CD4-positive, alpha-beta memory T cell (primary cell): ENCODE data around the gene PREX1. TPM values are rescaled to one million over a fixed set of nuclear protein-coding genes. Genes with fewer than 3 reads are reported as not detected.

Source experiments
- CTCF ChIA-PET: fragments of 350-600 bp; sonication (Branson Sonifier 250); formaldehyde crosslinking; loops from one replicate; lab custom pipeline; 2021; ENCODE audit warnings: inconsistent platforms; ENCODE audit not compliant: partially characterized antibody; lab: Charles Lee
- POLR2A ChIA-PET: fragments of 350-600 bp; sonication (Branson Sonifier 250); formaldehyde crosslinking; loops from one replicate; lab custom pipeline; 2021; ENCODE audit not compliant: partially characterized antibody; lab: Charles Lee
- DNase-seq, 5 donors: peaks; one replicate each; pipeline versions ENCODE4 v3.0.0 to v3.0.0-alpha.2; 2020 to 2022; ENCODE audit warnings: mixed read lengths in 1 of 5
- H3K27ac ChIP-seq: one replicate; pipeline ENCODE4 v1.7.0; 2013; ENCODE audit warnings: low read depth, low read length
- H3K27me3 ChIP-seq: 2 replicates; pipeline ENCODE4 v1.7.0; 2013; ENCODE audit warnings: mild to moderate bottlenecking, low read length, moderate library complexity; ENCODE audit not compliant: insufficient read depth
- H3K36me3 ChIP-seq: 2 replicates; pipeline ENCODE4 v1.7.0; 2013; ENCODE audit warnings: mild to moderate bottlenecking, low read length, moderate library complexity; ENCODE audit not compliant: insufficient read depth
- H3K4me1 ChIP-seq: 2 replicates; pipeline ENCODE4 v1.7.0; 2013; ENCODE audit warnings: mild to moderate bottlenecking, low read length, moderate library complexity; ENCODE audit not compliant: insufficient read depth
- H3K4me3 ChIP-seq, 2 donors: one replicate each; pipeline ENCODE4 v1.7.0; 2013; ENCODE audit warnings: low read length in 2 of 2, mild to moderate bottlenecking in 1 of 2
- H3K9me3 ChIP-seq, 2 donors: one replicate each; pipeline ENCODE4 v1.7.0; 2013; ENCODE audit warnings: low read length in 2 of 2, control low read depth in 1 of 2; ENCODE audit not compliant: control insufficient read depth in 1 of 2
- H3K27ac Mint-ChIP-seq, 7 donors: one replicate each; pipeline ENCODE4 v1.8.0; 2020 to 2021; ENCODE audit warnings: mixed read lengths in 7 of 7, mild to moderate bottlenecking in 6 of 7, inconsistent platforms in 3 of 7, moderate library complexity in 3 of 7
- H3K27me3 Mint-ChIP-seq, 2 donors: one replicate each; pipeline ENCODE4 v1.8.0; 2020 to 2021; ENCODE audit warnings: mixed read lengths in 2 of 2
- H3K36me3 Mint-ChIP-seq, 2 donors: one replicate each; pipeline ENCODE4 v1.8.0; 2020 to 2021; ENCODE audit warnings: mixed read lengths in 2 of 2, inconsistent platforms in 1 of 2, mild to moderate bottlenecking in 1 of 2
- H3K4me1 Mint-ChIP-seq, 4 donors: one replicate each; pipeline ENCODE4 v1.8.0; 2020 to 2021; ENCODE audit warnings: mixed read lengths in 4 of 4, mild to moderate bottlenecking in 1 of 4
- H3K4me3 Mint-ChIP-seq, 8 donors: one replicate each; pipeline ENCODE4 v1.8.0; 2020 to 2021; ENCODE audit warnings: mixed read lengths in 8 of 8, mild to moderate bottlenecking in 7 of 8, moderate library complexity in 6 of 8, inconsistent platforms in 3 of 8
- H3K9me3 Mint-ChIP-seq, 8 donors: one replicate each; pipeline ENCODE4 v1.8.0; 2020 to 2021; ENCODE audit warnings: mixed read lengths in 8 of 8, mild to moderate bottlenecking in 5 of 8, inconsistent platforms in 3 of 8, moderate library complexity in 1 of 8
- intact Hi-C: fragments of 100-400 bp; cut with micrococcal nuclease; formaldehyde crosslinking; loops from one replicate; pipeline ENCODE4 v1.15.1; 2023
- polyA plus RNA-seq, 2 donors: library from polyadenylated mRNA; unstranded; fragments of 300-500 nt; fragmentation: Illumina TruSeq; gene quantifications; one replicate each; pipeline ENCODE4 v1.2.3, GENCODE V29; 2021
- total RNA-seq, 2 experiments: library from RNA; stranded (reverse); gene quantifications; one replicate each; pipeline ENCODE4 v1.2.3, GENCODE V29; 2021

PREX1 gene
- total and polyA plus RNA-seq, 4 experiments from 2014 or later: 10.6 to 165 (median 122) TPM

DNA sequence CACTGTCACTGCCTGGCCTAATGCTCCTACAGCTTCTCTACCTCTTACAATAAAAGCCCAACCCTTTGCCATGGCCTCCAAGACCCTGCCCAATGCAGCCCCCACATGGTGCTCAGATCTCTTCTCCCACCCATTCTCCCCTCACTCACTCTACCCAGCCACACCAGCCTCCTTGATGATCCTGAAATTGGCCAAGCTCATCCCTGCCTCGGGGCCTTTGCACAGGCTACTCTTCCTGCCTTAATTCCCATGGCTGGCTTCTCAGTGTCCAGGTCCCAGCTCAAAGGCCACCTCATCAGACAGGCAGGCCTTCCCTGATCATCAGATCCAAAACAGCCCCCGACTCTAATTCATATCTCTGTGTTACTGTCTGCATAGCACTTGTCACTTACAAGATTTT, 25.6 kb downstream of the PREX1 start:
- no peak overlapping the region for H3K27ac ChIP-seq
- ChIA-PET POLR2A (interaction anchor here (0.7 to 2.4 kb wide), 4 partner anchors 9 to 25 kb away, joined by 3 to 7 read pairs (median 3); no protein-coding TSS in a partner anchor), CTCF (no interaction called here)
- peaks cover 38 to 50% of the 10 kb centered on the region in 2 donors for H3K36me3 Mint-ChIP-seq
- peaks cover 70 to 99% (median 84%) of the 10 kb centered on the region in 4 donors for H3K4me1 Mint-ChIP-seq
- H3K4me1 ChIP-seq: peaks cover 96% of the 10 kb centered on the region
- no peaks in the 10 kb centered on the region for H3K27me3 ChIP-seq
- H3K9me3 Mint-ChIP-seq: peaks cover 0 to 5% (median 0%) of the 10 kb centered on the region in 8 donors
- peaks cover 0 to 2% of the 10 kb centered on the region in 2 donors for H3K9me3 ChIP-seq
- intact Hi-C loops: no loop called here
- H3K4me3 Mint-ChIP-seq: peak overlapping the region in 6 of 8 donors; percentile 13 to 78 (median 36)
- H3K27ac Mint-ChIP-seq: peak overlapping the region; percentile 8 to 90 (median 76)
- H3K4me3 ChIP-seq: no peak overlapping the region
- no peaks in the 10 kb centered on the region for H3K27me3 Mint-ChIP-seq
- DNase-seq: no peak
- peaks cover 15% of the 10 kb centered on the region for H3K36me3 ChIP-seq

DNA sequence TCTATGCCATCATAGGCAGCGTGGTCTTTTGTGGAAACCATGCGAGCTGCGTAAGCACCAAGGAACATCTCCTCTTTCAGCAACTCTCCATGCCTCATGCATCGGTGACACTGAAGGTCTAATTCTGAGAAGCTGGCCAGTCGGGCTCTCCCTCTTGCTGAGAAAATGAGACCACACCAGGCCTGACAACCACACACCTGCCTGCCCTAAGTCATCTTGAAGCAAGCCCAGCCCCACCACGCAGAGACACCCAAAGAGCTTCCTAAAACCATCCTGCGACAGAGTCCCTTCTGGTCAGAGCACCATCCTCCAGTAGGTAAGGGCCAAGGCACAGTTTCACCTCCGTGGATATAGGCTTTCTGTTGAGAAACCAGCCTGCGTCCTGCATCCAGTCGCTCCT, 26.6 kb downstream of the PREX1 start:
- POLR2A ChIA-PET: interaction anchor here (0.8 to 2.4 kb wide), 4 partner anchors 11 to 27 kb away, joined by 3 to 7 read pairs (median 4); no protein-coding TSS in a partner anchor

DNA sequence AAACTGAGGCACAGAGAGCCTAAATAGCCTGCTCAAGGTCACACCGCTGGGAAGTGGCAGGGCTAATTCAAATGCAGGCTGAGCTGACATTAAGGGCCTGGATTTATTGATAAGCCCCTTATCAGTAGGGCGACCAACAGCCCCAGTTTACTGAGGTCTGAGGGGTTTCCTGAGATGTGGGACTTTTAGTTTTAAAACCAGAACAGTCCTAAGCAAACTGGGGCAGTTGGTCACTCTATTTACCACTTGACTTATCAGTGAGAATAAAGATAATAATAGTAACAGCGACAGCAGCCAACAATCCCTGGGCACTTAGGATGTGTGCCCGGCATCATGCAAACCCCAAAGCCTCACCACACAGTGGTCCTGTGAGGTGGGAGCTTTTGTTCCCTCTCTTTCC, 27.6 kb downstream of the PREX1 start:
- Mint-ChIP-seq H3K4me3 (peak overlapping the region in 3 of 8 donors; percentile 17 to 34 (median 20)), H3K9me3 (peaks cover 0 to 2% (median 0%) of the 10 kb centered on the region in 8 donors), H3K27me3 (no peaks in the 10 kb centered on the region), H3K36me3 (peaks cover 25 to 45% of the 10 kb centered on the region in 2 donors), H3K4me1 (peaks cover 67 to 94% (median 82%) of the 10 kb centered on the region in 4 donors), H3K27ac (peak overlapping the region in 6 of 7 donors; percentile 50 to 89 (median 68))
- H3K27me3 ChIP-seq: no peaks in the 10 kb centered on the region
- no peaks in the 10 kb centered on the region for H3K9me3 ChIP-seq
- DNase-seq: no peak
- H3K36me3 ChIP-seq: peaks cover 9% of the 10 kb centered on the region
- H3K4me1 ChIP-seq: peaks cover 97% of the 10 kb centered on the region
- POLR2A ChIA-PET: interaction anchor here (2.4 kb wide), 1 partner anchor 27 kb away, joined by 7 read pairs; no protein-coding TSS in a partner anchor
- no peak overlapping the region for H3K27ac ChIP-seq
- H3K4me3 ChIP-seq: no peak overlapping the region
- intact Hi-C loops: no loop called here
- CTCF ChIA-PET: interaction anchor here (1.2 to 2.1 kb wide), 3 partner anchors 26 to 143 kb away, joined by 3 to 8 read pairs (median 3); no protein-coding TSS in a partner anchor

More for the DNA sequence above, 26.6 kb downstream of the PREX1 start:
- peaks cover 28 to 41% of the 10 kb centered on the region in 2 donors for H3K36me3 Mint-ChIP-seq
- no peaks in the 10 kb centered on the region for H3K27me3 Mint-ChIP-seq
- Histone ChIP-seq H3K27me3 (no peaks in the 10 kb centered on the region), H3K27ac (no peak overlapping the region), H3K36me3 (peaks cover 9% of the 10 kb centered on the region), H3K4me3 (no peak overlapping the region), H3K9me3 (no peaks in the 10 kb centered on the region), H3K4me1 (peaks cover 97% of the 10 kb centered on the region)
- peaks cover 65 to 94% (median 79%) of the 10 kb centered on the region in 4 donors for H3K4me1 Mint-ChIP-seq
- intact Hi-C loops: no loop called here
- no peak for DNase-seq
- H3K4me3 Mint-ChIP-seq: peak overlapping the region in 3 of 8 donors; percentile 51 to 75 (median 59)
- CTCF ChIA-PET: interaction anchor here (1.2 to 2.1 kb wide), 3 partner anchors 25 to 144 kb away, joined by 3 to 8 read pairs (median 3); no protein-coding TSS in a partner anchor
- peak overlapping the region in 6 of 7 donors; percentile 41 to 89 (median 74) for H3K27ac Mint-ChIP-seq
- peaks cover 0 to 1% (median 0%) of the 10 kb centered on the region in 8 donors for H3K9me3 Mint-ChIP-seq

DNA sequence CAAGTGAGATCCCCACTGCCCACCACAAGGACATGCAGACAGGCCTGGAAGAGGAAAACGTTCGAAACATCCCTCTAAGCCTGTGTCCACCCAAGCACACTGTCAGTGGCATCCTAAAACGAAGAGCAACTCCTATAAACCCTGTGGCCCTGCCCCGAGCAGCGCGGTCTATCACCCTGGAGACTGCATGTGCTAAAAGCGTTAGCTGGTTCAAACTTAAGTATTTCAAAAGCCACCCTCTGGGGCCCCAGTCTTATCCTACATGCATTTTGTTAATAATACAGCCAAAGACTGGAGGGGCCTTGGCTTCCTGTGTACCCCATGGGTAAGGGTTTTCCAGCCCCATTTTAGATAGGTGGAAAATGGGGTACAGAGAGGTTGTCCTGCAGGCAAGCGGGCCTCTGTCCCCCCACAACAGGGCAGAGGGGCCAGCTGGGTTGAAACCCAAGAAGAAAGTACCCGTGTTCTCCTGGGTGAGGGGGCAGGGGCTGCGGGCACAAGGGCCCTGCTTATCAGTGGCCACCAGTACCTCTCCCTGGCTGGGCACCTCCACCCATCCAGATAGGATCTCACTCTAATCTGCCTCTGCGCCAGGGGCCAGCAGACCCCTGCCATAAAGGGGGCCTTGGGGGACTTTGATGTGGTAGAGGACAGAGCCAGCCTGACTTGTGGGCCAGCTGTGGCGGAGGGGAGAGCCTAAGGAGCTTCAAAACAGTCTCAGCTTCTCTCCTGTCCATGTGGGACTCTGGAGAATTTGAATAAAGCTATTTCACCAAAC, 28.3 kb downstream of the PREX1 start:
- ChIA-PET CTCF (interaction anchor here (1.4 to 2.1 kb wide), 2 partner anchors 27 to 142 kb away, joined by 3 to 8 read pairs; no protein-coding TSS in a partner anchor), POLR2A (no interaction called here)
- Histone ChIP-seq H3K27ac (no peak overlapping the region), H3K4me1 (peaks cover 98% of the 10 kb centered on the region), H3K27me3 (no peaks in the 10 kb centered on the region), H3K4me3 (no peak overlapping the region), H3K36me3 (peaks cover 8% of the 10 kb centered on the region), H3K9me3 (no peaks in the 10 kb centered on the region)
- H3K36me3 Mint-ChIP-seq: peaks cover 19 to 42% of the 10 kb centered on the region in 2 donors
- DNase-seq: no peak
- H3K9me3 Mint-ChIP-seq: peaks cover 0 to 2% (median 0%) of the 10 kb centered on the region in 8 donors
- peak overlapping the region; percentile 50 to 89 (median 82) for H3K27ac Mint-ChIP-seq
- H3K4me3 Mint-ChIP-seq: peak overlapping the region in 5 of 8 donors; percentile 10 to 35 (median 22)
- H3K27me3 Mint-ChIP-seq: no peaks in the 10 kb centered on the region
- H3K4me1 Mint-ChIP-seq: peaks cover 66 to 94% (median 81%) of the 10 kb centered on the region in 4 donors
- intact Hi-C loops: no loop called here

DNA sequence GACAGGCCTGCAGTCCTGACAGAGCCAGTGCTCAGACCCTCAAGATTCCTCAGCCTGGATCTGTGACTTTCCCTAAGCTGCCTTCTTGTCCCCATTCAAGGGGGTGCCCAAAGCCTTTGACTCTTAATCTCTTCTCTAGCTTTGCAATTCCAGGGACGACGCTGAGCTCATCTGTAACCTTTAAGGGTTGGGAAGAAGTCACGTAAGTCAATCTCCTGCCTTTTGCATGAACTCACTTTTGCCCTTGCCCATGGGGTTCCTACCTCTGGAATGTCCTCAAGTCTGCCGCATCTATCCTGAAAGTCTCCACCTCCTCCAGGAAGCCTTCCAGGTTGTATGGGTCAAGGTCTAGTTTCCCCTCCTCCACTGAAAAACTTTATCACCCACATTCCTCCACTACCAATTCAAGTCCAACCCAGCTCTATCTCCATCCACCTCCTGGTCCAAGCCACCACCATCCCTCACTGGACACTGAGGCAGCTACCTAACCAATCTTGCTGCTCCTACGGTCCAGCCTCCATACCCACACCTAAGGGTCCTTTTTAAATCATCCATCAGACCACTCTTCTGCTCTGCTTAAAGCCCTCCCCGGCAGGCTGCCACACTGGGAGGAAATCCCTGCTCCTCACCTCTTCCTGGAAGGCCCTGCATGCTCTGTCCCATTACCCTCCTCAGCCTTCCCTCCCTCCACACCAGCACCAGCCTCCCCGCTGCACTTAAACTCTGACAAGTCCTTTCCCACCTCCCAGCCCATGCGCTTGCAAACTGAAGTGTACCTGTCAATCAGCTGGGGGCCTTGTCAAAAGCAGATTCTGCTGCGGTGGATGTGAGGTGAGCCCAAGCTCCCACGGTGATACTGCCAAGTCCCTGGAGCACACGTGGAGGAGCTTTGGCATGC, 29.7 kb downstream of the PREX1 start:
- H3K27me3 ChIP-seq: no peaks in the 10 kb centered on the region
- POLR2A ChIA-PET: interaction anchor here (0.6 to 2.4 kb wide), 8 partner anchors 9 to 38 kb away, joined by 3 to 8 read pairs (median 4); partner anchors contain the start of gene PREX1
- H3K9me3 ChIP-seq: no peaks in the 10 kb centered on the region
- H3K4me3 ChIP-seq: no peak overlapping the region
- intact Hi-C loops: no loop called here
- no peaks in the 10 kb centered on the region for H3K36me3 ChIP-seq
- CTCF ChIA-PET: no interaction called here
- H3K4me1 ChIP-seq: peaks cover 91% of the 10 kb centered on the region
- H3K4me1 Mint-ChIP-seq: peaks cover 58 to 94% (median 80%) of the 10 kb centered on the region in 4 donors
- H3K27ac Mint-ChIP-seq: peak overlapping the region; percentile 42 to 89 (median 80)
- peaks cover 0 to 2% (median 0%) of the 10 kb centered on the region in 8 donors for H3K9me3 Mint-ChIP-seq
- H3K4me3 Mint-ChIP-seq: peak overlapping the region in 6 of 8 donors; percentile 9 to 78 (median 60)
- no peak for DNase-seq
- no peaks in the 10 kb centered on the region for H3K27me3 Mint-ChIP-seq
- H3K27ac ChIP-seq: no peak overlapping the region
- peaks cover 12 to 35% of the 10 kb centered on the region in 2 donors for H3K36me3 Mint-ChIP-seq

DNA sequence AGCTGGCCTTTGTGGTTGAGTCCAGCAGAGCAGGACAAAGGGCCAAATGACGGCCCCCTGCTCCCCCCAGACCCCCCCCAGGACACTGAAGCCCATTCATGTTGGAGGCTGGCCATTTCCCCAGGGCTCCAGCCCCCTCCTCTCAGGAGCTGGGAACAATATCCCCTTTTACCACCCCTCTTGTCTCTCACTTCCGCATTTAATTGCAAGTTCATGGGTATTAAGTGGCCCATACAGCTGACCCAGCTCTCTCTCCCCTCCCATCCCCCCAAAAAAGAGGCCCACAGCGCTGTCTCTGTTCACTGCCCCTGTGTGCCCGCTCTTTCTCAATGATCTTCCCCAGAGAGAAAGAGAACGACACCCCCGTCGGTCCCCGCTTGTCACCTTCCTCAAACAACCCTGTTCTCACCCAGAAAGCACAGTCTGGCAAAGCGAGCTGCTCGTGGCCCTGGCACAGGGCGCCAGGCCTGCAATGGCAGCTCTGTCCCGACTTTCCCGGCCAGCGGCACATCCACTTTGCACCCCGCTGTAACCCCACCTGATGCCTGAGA, 30.4 kb downstream of the PREX1 start:
- Histone ChIP-seq H3K27me3 (no peaks in the 10 kb centered on the region), H3K9me3 (no peaks in the 10 kb centered on the region), H3K4me3 (no peak overlapping the region), H3K36me3 (no peaks in the 10 kb centered on the region), H3K4me1 (peaks cover 83% of the 10 kb centered on the region), H3K27ac (no peak overlapping the region)
- peak overlapping the region in 2 of 8 donors; percentile 26 for H3K4me3 Mint-ChIP-seq
- no peak for DNase-seq
- CTCF ChIA-PET: no interaction called here
- peaks cover 0 to 2% (median 0%) of the 10 kb centered on the region in 8 donors for H3K9me3 Mint-ChIP-seq
- peaks cover 54 to 93% (median 75%) of the 10 kb centered on the region in 4 donors for H3K4me1 Mint-ChIP-seq
- no peaks in the 10 kb centered on the region for H3K27me3 Mint-ChIP-seq
- peak overlapping the region in 5 of 7 donors; percentile 48 to 89 (median 66) for H3K27ac Mint-ChIP-seq
- POLR2A ChIA-PET: interaction anchor here (0.8 to 2.4 kb wide), 8 partner anchors 9 to 76 kb away, joined by 3 to 8 read pairs (median 4); partner anchors contain the start of gene PREX1
- intact Hi-C loops: no loop called here
- H3K36me3 Mint-ChIP-seq: peaks cover 9 to 35% of the 10 kb centered on the region in 2 donors
